GM19035 (cell line): ENCODE data around the gene RER1.

Source experiments
- ATAC-seq: cut with Tn5 transposase; IDR thresholded peaks from one replicate; pipeline ENCODE4 v1.9.1; 2021; ENCODE audit not compliant: unreplicated experiment

Gene RER1

DNA sequence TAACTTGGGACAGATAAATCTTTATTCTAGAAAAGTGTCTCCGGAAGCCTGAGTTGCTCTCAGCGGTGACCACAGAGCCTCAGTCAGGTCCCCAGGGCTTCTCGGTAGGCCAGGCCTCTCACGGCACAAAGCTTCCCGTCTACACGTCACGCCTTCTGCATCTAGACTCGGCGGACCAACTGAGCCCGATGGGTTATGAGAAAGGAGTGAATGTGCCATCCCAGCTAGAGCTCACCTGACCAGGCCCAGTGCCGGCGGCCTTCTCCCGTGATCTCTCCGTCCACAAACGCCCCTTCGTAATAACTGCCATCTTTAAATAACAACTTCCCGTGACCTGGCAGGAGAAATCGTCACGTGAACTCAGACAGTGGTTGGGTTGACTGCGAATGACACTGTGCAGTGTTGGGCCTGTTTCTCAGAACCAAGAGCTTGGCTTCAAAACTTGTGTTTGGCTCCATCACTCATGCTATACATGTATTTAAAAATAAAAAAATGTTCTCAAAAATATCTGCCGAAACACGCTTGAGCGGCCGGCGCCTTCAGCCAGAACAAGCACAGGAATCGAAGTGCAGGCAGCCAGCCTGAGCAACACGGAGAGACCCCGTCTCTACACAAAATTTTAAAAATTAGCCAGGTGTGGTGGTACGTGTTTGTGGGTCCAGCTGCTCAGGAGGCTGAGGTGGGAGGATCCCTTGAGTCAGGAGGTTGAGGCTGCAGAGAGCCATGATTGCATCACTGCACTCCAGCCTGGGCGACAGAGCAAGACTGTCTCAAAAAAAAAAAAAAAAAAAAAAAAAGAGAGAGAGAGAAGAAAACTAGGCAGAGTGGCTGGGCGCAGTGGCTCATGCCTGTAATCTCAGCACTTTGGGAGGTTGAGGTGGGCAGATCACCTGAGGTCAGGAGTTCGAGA is 3.4 kb upstream of the RER1 start:
- ATAC-seq: no peak

- ATAC-seq: no peak
These were observed 2.0 kb upstream of the RER1 start for GRCh38 chr1:2389644-2390043.

DNA sequence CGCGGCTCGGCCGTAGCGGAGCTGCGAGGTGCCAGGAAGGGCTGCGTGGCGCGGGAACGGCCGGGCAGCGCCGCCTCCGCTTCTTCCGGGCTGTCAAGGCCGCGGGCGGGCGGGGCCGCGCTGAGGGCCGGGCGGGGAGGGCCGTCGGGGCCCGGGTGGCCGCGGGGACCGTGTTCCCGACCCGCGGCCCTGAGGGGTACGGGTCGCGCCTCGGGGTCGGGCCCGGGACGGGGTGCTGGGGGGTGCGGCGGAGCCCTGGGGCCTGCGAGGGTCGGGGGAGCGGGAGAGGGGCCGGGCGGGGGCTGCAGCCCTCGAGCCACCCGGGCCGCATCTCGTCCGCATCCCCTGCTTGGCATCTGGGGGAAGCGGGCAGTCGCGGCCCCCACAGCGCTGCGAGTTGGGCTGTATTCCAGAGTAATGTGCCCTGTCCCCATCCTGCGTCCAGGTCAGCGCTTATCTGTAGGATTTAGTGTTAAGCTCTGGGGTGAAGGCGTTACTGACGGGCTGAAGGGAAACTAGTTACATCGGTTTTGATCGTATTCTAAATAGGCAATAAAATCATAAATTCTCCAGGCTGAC is 379 bp downstream of the RER1 start:
- peak; percentile 15 for ATAC-seq

GRCh38 chr1:2392686-2393085 is 1.0 kb downstream of the RER1 start:
- ATAC-seq: no peak

DNA sequence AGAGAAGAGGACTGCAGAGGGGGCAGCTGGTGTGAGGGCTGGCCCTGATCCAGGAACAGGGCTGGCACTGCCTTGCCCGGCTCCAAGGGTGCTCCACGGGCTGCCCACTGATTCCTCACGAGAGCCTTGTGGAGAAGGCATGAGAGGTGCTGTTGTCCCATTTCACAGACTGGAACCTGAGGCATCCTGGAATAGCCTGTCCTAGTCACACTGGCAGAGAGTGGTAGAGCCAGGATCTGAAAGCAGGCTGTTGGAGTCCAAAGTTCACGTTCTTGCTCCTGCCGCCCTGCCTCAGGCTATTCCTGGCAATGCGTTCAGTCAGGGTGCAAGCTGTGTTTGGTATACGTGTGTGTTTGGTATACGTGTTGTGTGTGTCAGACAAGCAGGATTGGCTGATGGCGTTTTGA is 1.8 kb downstream of the RER1 start:
- ATAC-seq: no peak

DNA sequence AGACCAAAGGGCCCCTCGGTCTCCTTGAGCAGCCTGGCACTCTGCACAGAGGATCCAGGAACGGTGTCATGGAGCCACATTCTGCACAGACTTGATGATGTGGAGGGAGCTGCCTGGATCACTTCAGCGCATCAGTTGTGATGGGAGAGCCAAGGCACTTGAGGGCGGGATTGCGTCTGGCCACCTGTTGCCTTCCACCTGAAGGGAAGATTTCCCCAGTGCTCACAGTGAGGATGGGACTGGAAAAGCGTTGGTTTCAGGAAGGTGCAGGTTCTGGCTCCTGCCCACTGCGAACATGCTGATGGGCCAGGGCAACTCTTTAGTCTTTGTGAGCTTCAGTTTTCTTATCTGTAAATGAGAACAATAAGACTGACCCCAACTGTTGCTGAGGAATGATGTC is 2.6 kb downstream of the RER1 start:
- no peak for ATAC-seq

DNA sequence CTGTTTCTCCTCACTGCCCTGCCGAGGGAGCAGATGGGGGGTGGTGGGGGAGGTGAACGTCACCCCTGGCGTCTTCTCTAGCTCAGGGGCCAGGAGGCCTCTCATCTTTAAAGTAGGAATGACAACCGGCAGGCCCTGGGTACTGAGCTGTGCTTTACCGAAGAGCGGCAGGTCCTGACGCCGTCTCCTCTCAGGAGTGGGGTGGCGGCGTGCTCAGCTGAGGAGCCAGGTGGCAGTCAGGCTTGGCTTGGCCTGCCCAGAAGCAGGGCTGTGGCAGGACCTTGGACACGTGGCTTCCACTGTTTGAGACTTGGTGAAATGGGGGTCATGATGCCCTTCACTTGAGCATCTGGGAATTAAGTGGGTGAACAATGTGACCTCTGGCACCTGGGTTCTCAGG is 3.1 kb downstream of the RER1 start:
- no peak for ATAC-seq

- no peak for ATAC-seq
These were observed 3.6 kb downstream of the RER1 start for GRCh38 chr1:2395245-2395644.

DNA sequence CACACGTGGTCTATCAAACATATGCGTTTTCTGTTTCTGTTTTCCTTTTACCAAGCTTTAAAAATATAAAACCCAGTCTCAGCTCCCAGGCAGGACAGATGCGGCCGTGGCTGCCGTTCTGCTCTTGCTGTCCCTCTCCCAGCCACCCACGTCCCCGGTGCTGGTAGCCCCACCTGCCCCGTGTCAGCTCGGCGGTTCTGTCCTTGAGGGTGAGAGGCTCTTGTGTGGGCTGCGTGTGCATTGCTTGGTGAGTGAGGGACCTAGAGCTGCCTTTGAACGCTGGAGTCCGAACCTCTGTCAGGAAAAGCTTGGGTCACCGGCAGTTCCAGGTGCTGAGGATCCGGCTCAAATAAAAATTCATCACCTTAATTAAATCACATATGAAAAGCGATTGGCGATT is 4.4 kb downstream of the RER1 start:
- ATAC-seq: no peak

DNA sequence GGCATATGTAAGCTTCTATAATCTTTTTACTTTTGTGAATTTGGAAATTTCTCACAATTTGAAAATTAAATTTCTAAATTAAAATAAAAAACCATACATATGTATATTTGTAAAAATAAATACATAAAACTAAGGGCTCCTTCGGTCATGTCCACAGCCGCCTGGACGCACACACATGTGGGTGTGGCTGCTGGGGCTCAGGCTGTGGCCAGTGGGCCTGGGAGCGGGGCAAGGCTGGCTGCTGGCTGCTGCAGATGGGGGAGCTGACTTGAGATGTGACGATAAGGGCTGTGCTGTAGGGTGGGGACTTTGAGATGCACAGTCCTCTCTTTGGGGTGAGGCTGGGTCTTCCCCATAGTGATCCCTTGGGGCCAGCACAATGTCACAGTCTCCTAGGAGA is 4.8 kb downstream of the RER1 start:
- ATAC-seq: no peak

GRCh38 chr1:2397007-2397679 is 5.5 kb downstream of the RER1 start:
- ATAC-seq: no peak

GRCh38 chr1:2398871-2399270 is 7.2 kb downstream of the RER1 start:
- no peak for ATAC-seq

DNA sequence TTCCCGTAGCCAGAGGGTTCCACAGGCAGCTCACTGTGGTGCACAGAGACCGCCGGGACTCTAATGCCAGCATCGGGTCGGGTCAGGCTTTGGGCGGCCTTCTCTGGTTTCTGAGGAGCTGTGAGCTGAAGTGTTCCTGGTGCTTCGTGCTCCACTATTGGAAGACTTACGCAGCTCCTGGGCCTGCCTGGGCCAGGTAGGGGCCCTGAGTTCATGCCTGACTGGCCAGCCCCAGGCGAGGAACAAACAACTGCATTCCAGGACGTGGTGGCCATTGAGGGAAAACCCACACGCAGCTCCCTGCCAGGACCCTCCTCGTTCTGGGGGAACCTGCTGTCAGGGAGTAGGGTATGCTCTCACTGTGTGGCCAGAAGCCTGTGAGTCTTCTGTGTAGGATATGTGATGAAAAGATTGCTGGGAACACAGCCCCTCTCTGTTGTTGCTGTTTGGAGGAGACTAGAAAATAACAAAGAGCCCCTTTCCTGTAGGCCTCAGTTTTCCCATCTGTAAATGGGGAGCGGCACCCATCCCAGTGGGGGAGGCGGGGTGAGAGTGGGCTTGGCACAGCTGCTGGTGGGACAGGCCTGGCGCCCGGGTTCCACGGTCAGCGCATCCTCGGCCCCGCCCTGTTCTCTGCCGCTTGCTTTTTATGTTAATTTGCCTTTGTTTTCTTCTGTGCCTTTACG is 8.4 kb downstream of the RER1 start:
- no peak for ATAC-seq

GRCh38 chr1:2400576-2400909 is 8.9 kb downstream of the RER1 start:
- no peak for ATAC-seq

- no peak for ATAC-seq
These were observed 9.5 kb downstream of the RER1 start for GRCh38 chr1:2400950-2401649.

- ATAC-seq: no peak
These were observed 10.8 kb downstream of the RER1 start for GRCh38 chr1:2402420-2402819.

DNA sequence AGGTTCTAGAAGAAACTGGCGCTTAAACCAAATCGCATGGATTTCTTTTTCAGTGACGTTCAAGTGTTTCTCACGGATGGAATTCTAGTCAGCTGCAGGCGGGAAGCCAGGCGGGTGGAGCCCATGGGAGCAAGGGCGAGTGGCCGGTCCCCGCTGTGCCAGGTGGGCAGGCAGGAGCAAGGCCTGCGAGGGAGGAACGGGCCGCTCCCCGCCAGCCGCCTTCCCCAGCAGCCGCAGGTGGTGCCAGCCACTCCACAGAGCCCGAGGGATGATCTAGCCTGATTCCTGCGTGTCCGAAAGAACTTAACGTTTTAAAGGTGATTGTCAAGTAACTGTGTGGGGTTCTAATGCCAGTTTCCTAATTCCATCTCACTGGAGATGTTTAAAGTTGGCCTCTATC is 11.6 kb downstream of the RER1 start:
- no peak for ATAC-seq

- no peak for ATAC-seq
These were observed 12.7 kb downstream of the RER1 start for GRCh38 chr1:2404142-2404889.

DNA sequence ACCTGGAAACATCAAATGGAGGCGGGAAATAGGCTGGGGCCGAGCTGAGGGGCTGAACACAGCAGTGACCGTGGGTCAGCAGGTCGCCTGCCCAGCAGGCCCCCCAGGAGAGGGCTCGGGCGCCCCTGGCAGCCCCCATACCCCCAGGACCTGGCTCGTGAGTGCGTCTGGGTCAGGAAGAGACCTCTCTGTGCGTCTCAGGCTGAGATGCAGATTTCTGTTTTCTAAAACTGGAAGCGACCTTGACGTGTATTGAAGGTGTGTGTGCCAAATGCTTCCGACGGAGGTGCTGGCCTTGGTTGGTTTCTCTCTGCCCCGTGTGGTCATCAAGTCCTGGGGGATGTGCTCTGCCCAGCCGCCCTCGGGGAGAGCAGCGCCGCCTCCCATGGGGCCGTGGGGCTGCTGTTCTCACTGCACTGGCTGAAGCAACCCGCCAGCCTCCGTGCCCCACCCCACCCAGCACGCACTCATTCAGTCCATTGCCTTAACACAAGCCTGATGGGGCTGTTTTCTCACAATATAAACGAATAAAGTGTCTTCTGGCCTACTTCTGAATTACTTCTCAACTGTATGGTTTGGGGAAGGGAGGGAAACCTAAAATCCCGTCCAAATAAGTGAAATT is 13.4 kb downstream of the RER1 start:
- no peak for ATAC-seq
